Transverse colon (tissue), 4 donors: ENCODE results near the gene WDR35.

Experiments
- EP300 ChIP-seq: sonication (generic); formaldehyde crosslinking; IDR thresholded peaks from one replicate; pipeline ENCODE4 v1.6.1; 2017; ENCODE audit warnings: antibody characterized with exemption, low read depth
- POLR2A ChIP-seq: fragments of 450-650 bp; IDR thresholded peaks from one replicate; pipeline ENCODE4 v1.6.1; 2016; ENCODE audit warnings: antibody characterized with exemption, mild to moderate bottlenecking, moderate library complexity
- POLR2AphosphoS5 ChIP-seq, 3 donors: sonication (generic); formaldehyde crosslinking; IDR thresholded peaks; one replicate each; pipeline ENCODE4 v1.6.1; 2016; ENCODE audit warnings: antibody characterized with exemption in 3 of 3
- TF ChIP-seq, protein P1 (sequence below), 5 experiments: fragments of 200-600 bp in 3 of 5; fragments of 450-650 bp in 2 of 5; sonication (generic) in 3 of 5; IDR thresholded peaks; 1 replicate in 2 of 5; 2 replicates in 3 of 5; pipeline ENCODE4 v1.5.1; 2016 to 2017; ENCODE audit warnings: antibody characterized with exemption in 5 of 5, inconsistent platforms in 3 of 5, mild to moderate bottlenecking in 2 of 5, moderate library complexity in 1 of 5

DNA sequence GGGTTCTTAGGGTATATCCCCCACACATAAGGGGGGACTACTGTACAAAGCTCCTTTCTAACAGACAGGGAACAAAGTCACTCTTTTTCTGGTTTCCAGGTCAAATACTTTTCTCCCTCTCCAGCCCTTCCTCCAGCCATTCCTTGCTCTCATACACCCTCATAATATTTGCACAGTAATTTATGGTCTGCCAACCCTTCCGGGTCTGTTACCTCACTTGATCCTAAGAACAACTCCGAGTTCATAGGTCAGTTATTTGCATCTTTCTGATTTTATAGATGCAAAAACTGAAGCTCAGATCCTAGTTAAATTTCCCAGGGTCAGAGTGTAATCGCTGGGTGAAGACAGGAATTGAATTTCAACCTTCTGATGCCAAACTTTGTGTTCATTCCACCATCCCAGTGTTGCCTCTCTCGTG lies 37.4 kb upstream of the WDR35 start:
- TF ChIP-seq POLR2A (no peak), EP300 (no peak), POLR2AphosphoS5 (IDR thresholded peaks at IDR 0.05) (no peak)
- TF ChIP-seq, protein P1, sequence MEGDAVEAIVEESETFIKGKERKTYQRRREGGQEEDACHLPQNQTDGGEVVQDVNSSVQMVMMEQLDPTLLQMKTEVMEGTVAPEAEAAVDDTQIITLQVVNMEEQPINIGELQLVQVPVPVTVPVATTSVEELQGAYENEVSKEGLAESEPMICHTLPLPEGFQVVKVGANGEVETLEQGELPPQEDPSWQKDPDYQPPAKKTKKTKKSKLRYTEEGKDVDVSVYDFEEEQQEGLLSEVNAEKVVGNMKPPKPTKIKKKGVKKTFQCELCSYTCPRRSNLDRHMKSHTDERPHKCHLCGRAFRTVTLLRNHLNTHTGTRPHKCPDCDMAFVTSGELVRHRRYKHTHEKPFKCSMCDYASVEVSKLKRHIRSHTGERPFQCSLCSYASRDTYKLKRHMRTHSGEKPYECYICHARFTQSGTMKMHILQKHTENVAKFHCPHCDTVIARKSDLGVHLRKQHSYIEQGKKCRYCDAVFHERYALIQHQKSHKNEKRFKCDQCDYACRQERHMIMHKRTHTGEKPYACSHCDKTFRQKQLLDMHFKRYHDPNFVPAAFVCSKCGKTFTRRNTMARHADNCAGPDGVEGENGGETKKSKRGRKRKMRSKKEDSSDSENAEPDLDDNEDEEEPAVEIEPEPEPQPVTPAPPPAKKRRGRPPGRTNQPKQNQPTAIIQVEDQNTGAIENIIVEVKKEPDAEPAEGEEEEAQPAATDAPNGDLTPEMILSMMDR (IDR thresholded peaks at IDR 0.05): no peak
